ENCODE data around the gene PGAM1.
A peak's percentile ranks its signal among the peaks of the same experiment; 100 is the strongest.
"Not testable (repeated sequence)": the region's sequence is repeated elsewhere in the genome, so short reads cannot be mapped to it uniquely, and the experiment has no call there.

PGAM1 gene

GRCh38 chr10:97408496-97408992 is 17.4 kb upstream of the PGAM1 start:
- no peak for DNase-seq

DNA sequence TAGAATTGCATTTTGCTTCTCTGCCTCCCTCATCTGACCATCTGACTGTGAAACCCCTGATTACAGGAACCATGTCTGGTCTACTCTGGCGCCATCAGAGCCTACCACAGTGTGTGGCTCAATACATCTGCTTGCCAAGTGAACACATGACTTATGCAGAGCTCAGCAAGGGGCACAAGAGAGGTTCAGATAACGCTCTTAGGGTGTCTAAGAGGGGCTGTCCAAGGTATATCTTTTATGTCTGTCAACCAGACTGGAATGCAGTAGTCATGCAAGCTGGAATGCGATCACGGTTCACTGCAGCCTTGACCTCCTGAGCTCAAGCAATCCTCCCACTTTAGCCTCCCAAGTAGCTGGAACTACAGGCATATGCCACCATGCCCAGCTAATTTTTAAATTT is 14.6 kb upstream of the PGAM1 start:
- DNase-seq, result no peak

GRCh38 chr10:97412891-97413304 is 13.1 kb upstream of the PGAM1 start:
- DNase-seq, result no peak

- no peak for DNase-seq
Measured at GRCh38 chr10:97416565-97416964, 9.4 kb upstream of the PGAM1 start.

DNA sequence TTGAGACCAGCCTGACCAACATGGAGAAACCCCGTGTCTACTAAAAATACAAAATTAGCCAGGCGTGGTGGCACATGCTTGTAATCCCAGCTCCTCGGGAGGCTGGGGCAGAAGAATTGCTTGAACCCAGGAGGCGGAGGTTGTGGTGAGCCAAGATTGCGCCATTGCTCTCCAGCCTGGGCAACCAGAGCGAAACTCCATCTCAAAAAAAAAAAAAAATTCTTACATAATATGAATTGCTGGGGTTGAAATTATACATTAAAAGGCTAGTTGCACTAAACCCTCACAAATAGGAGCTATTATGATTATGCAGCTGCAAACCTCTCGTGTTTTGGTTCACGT is 2.3 kb upstream of the PGAM1 start:
- not testable (repeated sequence) for DNase-seq

GRCh38 chr10:97426776-97427570 is 982 bp downstream of the PGAM1 start:
- DNase-seq, result no peak

- DNase-seq, result no peak
Measured at GRCh38 chr10:97427571-97428179, 1.7 kb downstream of the PGAM1 start.

DNA sequence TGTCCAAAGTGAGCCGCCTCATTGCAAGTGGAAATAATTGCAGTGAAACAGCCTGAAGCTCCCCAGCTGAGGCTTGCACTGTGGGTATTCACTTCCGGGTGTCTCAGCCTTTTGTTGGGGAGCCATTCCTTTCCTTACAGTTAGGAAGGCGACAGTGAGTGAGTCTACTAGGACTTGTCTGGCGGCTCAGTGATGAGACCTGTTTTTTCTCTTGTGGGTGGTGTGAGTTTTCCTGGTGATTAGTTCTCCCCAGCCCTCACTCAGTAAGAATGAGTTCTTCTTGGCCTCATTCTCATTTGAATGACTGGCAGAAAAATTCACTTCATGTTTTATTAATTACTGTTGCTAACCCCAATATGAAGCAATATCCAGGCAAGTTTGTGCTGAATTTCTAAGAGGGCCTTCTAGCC is 2.6 kb downstream of the PGAM1 start:
- no peak for DNase-seq

GRCh38 chr10:97434055-97434454 is 8.1 kb downstream of the PGAM1 start:
- no peak for DNase-seq

- no peak for DNase-seq
Measured at GRCh38 chr10:97434557-97434956, 8.6 kb downstream of the PGAM1 start.

GRCh38 chr10:97435211-97435610 is 9.2 kb downstream of the PGAM1 start:
- DNase-seq, result no peak

DNA sequence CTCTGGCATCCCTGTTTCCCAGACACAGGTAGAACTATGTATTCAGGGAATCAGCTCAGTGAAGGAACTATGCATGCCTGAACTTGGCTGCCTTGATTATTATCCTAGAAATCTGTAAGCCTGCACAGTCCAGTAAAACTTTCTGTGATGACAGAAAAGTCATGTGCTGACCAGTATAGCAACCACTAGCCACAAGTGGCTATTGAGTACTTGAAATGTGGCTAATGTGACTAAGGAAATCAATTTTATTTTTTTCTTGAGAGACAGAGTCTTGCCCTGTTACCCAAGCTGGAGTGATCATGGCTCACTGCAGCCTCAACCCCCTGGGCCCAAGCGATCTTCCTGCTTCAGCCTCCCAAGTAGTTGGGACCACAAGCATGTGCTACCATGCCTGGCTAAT is 16.3 kb downstream of the PGAM1 start:
- DNase-seq, result no peak

GRCh38 chr10:97444212-97444611 is 18.2 kb downstream of the PGAM1 start:
- DNase-seq, result no peak

DNA sequence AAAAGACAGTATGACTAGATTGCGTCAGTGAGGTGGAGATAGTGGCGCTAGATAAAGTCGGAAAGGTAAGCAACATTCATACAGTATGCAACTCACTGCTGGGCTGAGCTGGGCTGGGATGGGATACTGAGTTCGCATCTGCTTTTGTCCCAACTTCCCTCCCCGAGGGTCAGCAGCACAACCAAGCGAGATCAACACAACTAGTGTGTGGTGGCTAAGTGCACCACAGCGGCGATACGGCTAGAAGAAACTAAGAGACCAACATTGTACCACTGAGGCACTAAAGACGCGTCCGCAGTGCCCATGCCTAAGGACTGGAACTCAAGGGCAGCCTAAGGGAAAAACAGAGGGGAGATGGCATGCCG is 19.3 kb downstream of the PGAM1 start:
- no peak for DNase-seq

DNA sequence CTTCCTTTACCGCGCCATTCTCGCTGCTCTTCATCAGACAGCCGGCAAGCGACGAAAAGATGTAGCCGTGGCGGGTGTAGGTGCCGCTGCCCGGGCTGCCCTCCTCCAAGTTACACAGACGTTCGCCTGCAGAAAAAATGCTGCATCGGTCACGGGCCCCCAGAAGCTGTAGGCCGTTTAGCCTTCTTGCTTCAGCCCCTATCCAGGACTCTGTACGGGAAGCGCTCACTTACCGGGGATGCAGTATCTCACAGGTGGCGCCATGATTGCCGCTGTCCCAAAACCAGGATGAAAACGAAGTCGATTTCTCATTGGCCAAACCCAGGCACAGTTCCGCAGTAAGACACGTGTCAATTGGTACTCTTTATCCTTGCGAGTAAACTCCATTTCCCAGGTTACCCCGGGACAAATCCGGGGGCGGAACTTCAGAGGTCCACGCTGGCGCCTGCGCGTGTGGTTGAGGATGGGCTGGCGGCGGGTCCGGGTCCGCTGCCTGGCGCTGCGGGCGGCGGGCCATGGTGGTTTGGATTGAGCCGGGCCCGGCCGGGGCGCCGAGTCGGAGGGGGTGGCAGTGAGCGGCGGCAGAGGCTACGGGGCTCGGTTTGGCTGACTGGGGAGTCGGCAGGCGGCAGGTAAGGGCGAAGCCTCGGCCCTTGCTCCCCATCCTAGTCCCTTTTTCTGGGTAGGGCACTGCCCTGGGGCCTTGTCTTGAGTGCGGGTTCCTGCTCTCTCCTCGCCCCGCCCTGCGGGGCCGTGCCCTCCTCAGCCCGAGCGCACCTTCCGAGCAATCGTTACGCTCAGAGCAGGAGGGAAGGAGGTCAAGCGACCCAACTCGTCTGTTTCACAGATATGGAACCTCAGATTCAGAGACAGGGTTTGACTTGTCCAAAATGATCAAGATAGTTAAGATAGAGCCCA is 20.0 kb downstream of the PGAM1 start, which contains the start of the genes EXOSC1 and ZDHHC16:
TSS of gene EXOSC1 (minus strand) at position 285 of the 918 bp plus-strand sequence. CDS start at position 264, 21 bp downstream.
TSS of gene ZDHHC16 (plus strand) at position 454 of the 918 bp plus-strand sequence. CDS start 5,501 bp downstream, outside the sequence.
- peak; percentile 78 for DNase-seq

DNA sequence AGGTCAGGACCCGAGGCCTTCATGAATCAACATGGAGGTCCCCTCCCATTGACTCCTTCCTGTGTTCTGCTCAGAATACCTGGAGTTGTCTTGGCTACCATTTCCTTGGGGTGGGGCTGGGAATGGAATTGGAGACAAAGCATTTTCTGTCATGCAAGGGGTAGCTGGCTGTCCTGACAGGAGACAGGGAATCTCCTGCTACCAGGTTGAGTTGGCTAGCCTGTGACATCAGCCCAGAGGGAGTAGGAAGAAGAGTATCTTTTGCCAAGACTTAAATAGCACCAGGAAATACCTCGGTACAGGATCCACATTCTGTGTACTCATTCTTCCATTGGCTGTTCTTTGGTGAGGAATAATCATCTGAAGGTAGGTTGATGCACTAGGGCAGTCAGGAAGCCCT is 24.8 kb downstream of the PGAM1 start:
- no peak for DNase-seq

DNA sequence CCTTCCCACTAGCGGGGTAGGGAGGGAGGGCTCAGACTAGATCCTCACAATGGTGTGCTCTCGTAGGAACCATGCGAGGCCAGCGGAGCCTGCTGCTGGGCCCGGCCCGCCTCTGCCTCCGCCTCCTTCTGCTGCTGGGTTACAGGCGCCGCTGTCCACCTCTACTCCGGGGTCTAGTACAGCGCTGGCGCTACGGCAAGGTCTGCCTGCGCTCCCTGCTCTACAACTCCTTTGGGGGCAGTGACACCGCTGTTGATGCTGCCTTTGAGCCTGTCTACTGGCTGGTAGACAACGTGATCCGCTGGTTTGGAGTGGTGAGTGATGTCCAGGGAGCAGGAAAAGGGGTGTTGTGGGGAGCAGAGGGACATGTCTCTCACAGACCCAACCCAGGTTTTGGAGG is 25.6 kb downstream of the PGAM1 start:
- no peak for DNase-seq

GRCh38 chr10:97452352-97452751 is 26.4 kb downstream of the PGAM1 start:
- no peak for DNase-seq

- DNase-seq, result no peak
Measured at GRCh38 chr10:97454330-97455036, 28.5 kb downstream of the PGAM1 start.

GRCh38 chr10:97456034-97456685 is 30.2 kb downstream of the PGAM1 start:
- no peak for DNase-seq

DNA sequence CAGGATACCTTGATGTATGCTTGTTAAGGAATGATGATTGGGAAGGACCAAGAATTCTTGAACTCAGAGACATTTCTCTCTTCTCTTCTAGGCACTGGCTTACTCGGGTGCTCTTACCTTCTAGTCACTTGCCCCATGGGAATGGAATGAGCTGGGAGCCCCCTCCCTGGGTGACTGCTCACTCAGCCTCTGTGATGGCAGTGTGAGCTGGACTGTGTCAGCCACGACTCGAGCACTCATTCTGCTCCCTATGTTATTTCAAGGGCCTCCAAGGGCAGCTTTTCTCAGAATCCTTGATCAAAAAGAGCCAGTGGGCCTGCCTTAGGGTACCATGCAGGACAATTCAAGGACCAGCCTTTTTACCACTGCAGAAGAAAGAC is 30.7 kb downstream of the PGAM1 start:
- DNase-seq, result no peak

DNA sequence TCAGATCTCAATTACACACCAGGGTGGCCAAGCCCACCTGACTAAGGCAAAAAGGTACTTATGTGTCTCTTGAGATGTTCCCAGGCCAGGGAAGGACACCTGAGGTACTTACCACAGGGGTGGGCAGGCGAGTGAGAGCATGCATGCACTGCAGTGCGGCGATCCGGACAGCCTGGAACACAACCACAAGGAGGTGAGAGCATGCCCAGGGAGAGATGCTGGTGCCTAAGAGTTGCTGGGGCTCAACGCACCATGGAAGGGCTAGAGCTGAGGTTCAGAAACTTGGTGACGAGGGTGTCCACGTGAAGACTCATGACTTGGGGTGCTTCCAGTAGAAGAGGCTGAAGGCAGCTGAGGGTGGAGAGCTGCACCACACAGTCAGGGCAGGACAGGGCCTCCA is 33.1 kb downstream of the PGAM1 start:
- no peak for DNase-seq
